DOHH2 (cell line): ENCODE data around the gene FRMPD4.

Experiments
- H3F3A ChIP-seq: fragments of 200-600 bp; sonication (generic), shearing (Covaris generic); 2 replicates; pipeline ENCODE4 v1.6.0; 2016; ENCODE audit warnings: antibody characterized with exemption, mild to moderate bottlenecking; ENCODE audit not compliant: control insufficient read depth, insufficient read depth
- H3K27ac ChIP-seq: fragments of 200-600 bp; sonication (generic); 2 replicates; pipeline ENCODE4 v1.5.1; 2014; ENCODE audit warnings: low read depth, mild to moderate bottlenecking, low read length, moderate library complexity
- H3K27me3 ChIP-seq: fragments of 200-600 bp; sonication (generic); 2 replicates; pipeline ENCODE4 v1.6.1; 2014; ENCODE audit warnings: mild to moderate bottlenecking, low read length, mixed read lengths; ENCODE audit not compliant: control insufficient read depth
- H3K36me3 ChIP-seq: fragments of 200-600 bp; sonication (generic); 2 replicates; pipeline ENCODE4 v1.6.1; 2014; ENCODE audit warnings: mild to moderate bottlenecking, low read length, moderate library complexity, mixed read lengths; ENCODE audit not compliant: control insufficient read depth
- H3K4me1 ChIP-seq: fragments of 200-600 bp; sonication (generic); 2 replicates; pipeline ENCODE4 v1.6.1; 2014; ENCODE audit warnings: mild to moderate bottlenecking, low read length, mixed read lengths; ENCODE audit not compliant: control insufficient read depth
- H3K4me2 ChIP-seq: fragments of 200-600 bp; sonication (generic); 2 replicates; pipeline ENCODE4 v1.6.0; 2014; ENCODE audit warnings: mild to moderate bottlenecking, low read length, moderate library complexity
- H3K4me3 ChIP-seq: fragments of 200-600 bp; sonication (generic); 2 replicates; pipeline ENCODE4 v1.5.1; 2014; ENCODE audit warnings: mild to moderate bottlenecking, low read length, mixed read lengths
- H3K79me2 ChIP-seq: fragments of 200-600 bp; sonication (generic); 2 replicates; pipeline ENCODE4 v1.6.1; 2014; ENCODE audit warnings: mild to moderate bottlenecking, low read length, mixed read lengths; ENCODE audit not compliant: control insufficient read depth
- H3K9me2 ChIP-seq: fragments of 200-600 bp; sonication (generic); replicated peaks from 2 replicates; pipeline ENCODE4 v1.6.1; 2014; ENCODE audit warnings: mild to moderate bottlenecking, low read length, mixed read lengths; ENCODE audit not compliant: control insufficient read depth
- H3K9me3 ChIP-seq: fragments of 200-600 bp; sonication (generic); 2 replicates; pipeline ENCODE4 v1.6.1; 2014; ENCODE audit warnings: antibody characterized with exemption, low read length, mixed read lengths; ENCODE audit not compliant: control insufficient read depth, insufficient read depth
- H4K20me1 ChIP-seq: fragments of 200-600 bp; sonication (generic); 2 replicates; pipeline ENCODE4 v1.6.0; 2014; ENCODE audit warnings: low read depth, mild to moderate bottlenecking, antibody characterized with exemption, low read length, moderate library complexity; ENCODE audit not compliant: control insufficient read depth, insufficient read depth
- CTCF ChIP-seq: fragments of 200-600 bp; sonication (generic); IDR thresholded peaks from one replicate; pipeline ENCODE4 v1.5.1; 2014; ENCODE audit warnings: antibody characterized with exemption, mild to moderate bottlenecking, low read depth, low read length; ENCODE audit not compliant: poor library complexity, severe bottlenecking
- EZH2phosphoT487 ChIP-seq: fragments of 200-600 bp; sonication (generic); IDR thresholded peaks from 2 replicates; pipeline ENCODE4 v1.6.1; 2017; ENCODE audit warnings: borderline replicate concordance, mild to moderate bottlenecking, antibody characterized with exemption, low read length, moderate library complexity, mixed read lengths

Gene FRMPD4

GRCh38 chrX:12241026-12241425 is 102.8 kb downstream of the FRMPD4 start:
- Histone ChIP-seq H3F3A (no peaks in the 10 kb centered on the region), H3K4me1 (no peaks in the 10 kb centered on the region), H3K4me3 (no peak overlapping the region), H3K9me3 (no peaks in the 10 kb centered on the region), H3K36me3 (no peaks in the 10 kb centered on the region), H3K27me3 (no peaks in the 10 kb centered on the region), H3K4me2 (no peak overlapping the region), H3K9me2 (no peaks in the 10 kb centered on the region), H3K79me2 (no peaks in the 10 kb centered on the region), H3K27ac (no peak overlapping the region), H4K20me1 (no peaks in the 10 kb centered on the region)
- TF ChIP-seq CTCF = no peak
- TF ChIP-seq EZH2phosphoT487 = no peak

DNA sequence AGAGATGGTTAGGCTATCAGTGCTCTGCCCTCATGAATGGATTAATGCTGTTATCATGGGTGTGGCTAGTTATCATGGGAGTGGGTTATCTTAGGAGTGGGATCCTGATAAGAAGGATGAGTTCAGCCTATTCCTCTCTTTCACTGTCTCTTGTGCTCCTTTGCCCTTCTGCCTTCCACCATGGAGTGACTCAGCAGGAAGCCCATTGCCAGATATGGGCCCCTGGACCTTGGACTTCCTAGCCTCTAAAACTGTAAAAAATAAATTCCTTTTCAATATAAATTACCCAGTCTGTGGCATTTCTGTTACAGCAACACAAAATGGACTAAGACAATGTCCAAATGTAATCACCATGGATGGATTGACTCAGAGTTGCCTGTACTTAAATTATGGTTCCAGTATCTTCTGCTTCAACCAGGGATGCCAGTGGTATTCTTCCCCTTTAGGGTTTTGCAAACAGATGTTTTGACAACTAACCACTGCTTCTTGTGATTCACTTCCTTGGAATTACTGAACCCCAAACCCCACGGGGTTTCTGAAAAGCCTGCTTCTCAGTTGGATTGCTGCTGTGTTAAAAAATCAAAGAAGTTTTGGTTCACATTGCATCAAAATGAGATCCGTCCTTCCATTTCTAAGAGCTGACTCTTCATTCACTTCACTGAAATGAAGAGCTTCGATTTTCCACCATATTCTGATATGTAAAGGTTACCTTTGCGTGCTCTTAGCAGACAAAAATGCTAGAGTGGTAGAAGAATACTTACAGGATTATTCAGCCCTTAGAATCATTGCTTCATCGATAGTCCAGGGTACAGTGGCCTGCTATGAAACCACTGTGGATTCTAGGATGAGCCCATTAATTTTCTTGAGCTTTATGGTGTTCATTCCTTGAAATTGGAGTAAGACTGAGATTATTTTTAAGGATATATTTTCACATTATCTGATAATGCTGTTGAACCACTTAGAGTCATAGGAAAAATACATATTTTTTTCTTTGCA is 107.7 kb downstream of the FRMPD4 start:
- no peaks in the 10 kb centered on the region for H3K36me3 ChIP-seq
- no peaks in the 10 kb centered on the region for H3F3A ChIP-seq
- no peaks in the 10 kb centered on the region for H3K27me3 ChIP-seq
- TF ChIP-seq CTCF (no peak), EZH2phosphoT487 (no peak)
- no peaks in the 10 kb centered on the region for H3K79me2 ChIP-seq
- H3K4me2 ChIP-seq = no peak overlapping the region
- H4K20me1 ChIP-seq = no peaks in the 10 kb centered on the region
- no peak overlapping the region for H3K27ac ChIP-seq
- H3K9me3 ChIP-seq = no peaks in the 10 kb centered on the region
- no peaks in the 10 kb centered on the region for H3K9me2 ChIP-seq
- no peaks in the 10 kb centered on the region for H3K4me1 ChIP-seq
- H3K4me3 ChIP-seq = no peak overlapping the region

DNA sequence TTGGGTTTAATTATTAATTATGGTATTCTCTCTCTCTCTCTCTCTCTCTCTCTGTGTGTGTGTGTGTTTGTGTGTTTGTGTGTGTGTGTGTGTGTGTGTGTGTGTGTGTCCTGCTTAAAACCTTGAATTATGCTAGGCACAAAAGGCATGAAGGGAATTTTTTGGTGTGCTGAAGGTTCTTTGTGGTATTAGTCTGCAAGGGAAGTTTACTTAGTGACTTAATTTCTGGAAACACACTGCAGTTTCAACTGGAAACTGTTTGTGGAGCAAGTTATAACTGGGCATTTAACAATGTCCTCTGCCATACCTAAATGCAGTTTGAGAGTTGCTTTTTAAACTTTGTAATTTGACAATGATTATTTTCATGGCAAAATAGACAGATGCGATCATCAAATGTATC is 111.7 kb downstream of the FRMPD4 start:
- no peak overlapping the region for H3K4me2 ChIP-seq
- H3K36me3 ChIP-seq = no peaks in the 10 kb centered on the region
- no peaks in the 10 kb centered on the region for H3F3A ChIP-seq
- no peak overlapping the region for H3K4me3 ChIP-seq
- no peaks in the 10 kb centered on the region for H3K4me1 ChIP-seq
- no peaks in the 10 kb centered on the region for H3K27me3 ChIP-seq
- no peak for TF ChIP-seq CTCF
- TF ChIP-seq EZH2phosphoT487 = no peak
- no peaks in the 10 kb centered on the region for H4K20me1 ChIP-seq
- H3K79me2 ChIP-seq = no peaks in the 10 kb centered on the region
- no peak overlapping the region for H3K27ac ChIP-seq
- H3K9me2 ChIP-seq = no peaks in the 10 kb centered on the region
- H3K9me3 ChIP-seq = no peaks in the 10 kb centered on the region
